ENCODE results near the gene DAPP1. TPM values are rescaled to one million over a fixed set of nuclear protein-coding genes. Genes with fewer than 3 reads are reported as not detected.

DAPP1 gene
- not detected in 2 replicates for total RNA-seq (2012; rRNA removed)
- polyA plus RNA-seq (2012; rRNA removed): not detected in 2 replicates
- not detected in 2 replicates for polyA plus RNA-seq (2012; cell fraction: cytosol; rRNA removed)
- not detected in 2 replicates for polyA plus RNA-seq (2012; cell fraction: nucleus; rRNA removed; ENCODE audit: low replicate concordance)
- percentile 7 among the genes with signal in this experiment for Bru-seq, nascent RNA
- percentile 8 among the genes with signal in this experiment for BruChase-seq, experiment 1, labeled RNA remaining after a 6-hour chase
- percentile 4 among the genes with signal in this experiment for BruChase-seq, experiment 2, labeled RNA remaining after a 2-hour chase
- long read RNA-seq: 0 reads

DNA sequence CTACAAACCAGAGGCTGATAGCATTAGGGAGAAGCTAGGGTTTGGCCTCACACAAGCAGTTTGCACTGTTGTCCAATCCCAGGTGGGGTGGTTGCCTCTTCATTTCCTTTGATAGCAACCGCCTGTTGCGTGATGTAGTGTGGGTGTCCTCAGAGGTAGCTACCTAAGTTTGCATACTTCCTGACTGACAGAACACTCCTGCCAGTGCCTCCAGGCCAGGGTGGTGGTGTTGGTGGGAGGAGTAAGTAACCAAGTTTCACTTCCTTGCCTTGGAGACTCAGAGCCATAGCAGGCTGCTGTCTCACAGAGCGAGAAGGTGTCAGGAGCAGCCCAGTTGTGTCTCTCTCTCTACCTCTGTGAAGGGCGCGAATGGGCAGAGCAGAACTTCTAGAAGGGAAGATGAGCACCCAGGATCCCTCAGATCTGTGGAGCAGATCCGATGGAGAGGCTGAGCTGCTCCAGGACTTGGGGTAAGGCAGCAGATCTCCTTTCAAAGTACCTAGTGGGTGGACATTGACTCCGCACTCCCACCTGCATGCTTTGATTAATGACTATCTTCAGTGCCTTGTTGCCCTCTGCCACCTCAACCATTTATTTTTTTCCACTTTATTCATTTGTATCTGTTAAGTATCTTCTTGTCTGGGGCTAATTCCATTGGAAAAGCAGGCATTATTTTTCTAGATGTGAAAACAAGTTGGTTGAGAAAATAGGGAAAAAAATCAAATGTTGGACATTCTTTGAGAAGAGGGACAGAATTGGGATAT, at the start of gene DAPP1:
Gene DAPP1, plus strand, starts transcription at position 283 of the 764 bp plus-strand sequence. Its CDS starts 87 bp downstream, at position 370.
- Histone ChIP-seq H3K27me3 (ENCODE audit: control insufficient read depth, insufficient read depth, low read length) (peaks cover 2% of the 10 kb centered on the region), H3K23ac (ENCODE audit: low read depth, low read length) (no peak within 1 kb of the TSS), H3K9me3 (ENCODE audit: control insufficient read depth, insufficient read depth, low read length) (no peaks in the 10 kb centered on the region), H3K4me1 (ENCODE audit: control insufficient read depth, insufficient read depth, low read length) (no peaks in the 10 kb centered on the region), H2BK120ac (ENCODE audit: low read depth, low read length) (no peak within 1 kb of the TSS), H4K5ac (ENCODE audit: low read depth, low read length) (no peak within 1 kb of the TSS), H2AFZ (replicated peaks; ENCODE audit: low read length, poor library complexity) (no peak within 1 kb of the TSS), H2AK9ac (replicated peaks; ENCODE audit: low read depth, low read length, poor library complexity) (no peak within 1 kb of the TSS), H3K56ac (ENCODE audit: extremely low read depth, insufficient read depth, low read length) (no peak within 1 kb of the TSS), H3K4me2 (ENCODE audit: low read depth, low read length) (no peak within 1 kb of the TSS), H3K4ac (ENCODE audit: low read depth, low read length) (no peak within 1 kb of the TSS), H2BK20ac (ENCODE audit: low read depth, low read length) (no peak within 1 kb of the TSS), H3K27ac (ENCODE audit: insufficient read depth, low read length) (no peak within 1 kb of the TSS), H3K79me1 (ENCODE audit: low read depth in 1 of 2, low read length in 2 of 2) (no peaks in the 10 kb centered on the region), H3K9ac (ENCODE audit: low read depth, low read length) (no peak within 1 kb of the TSS), H3K4me3 (ENCODE audit: insufficient read depth, low read depth, low read length) (no peak within 1 kb of the TSS), H4K8ac (ENCODE audit: low read depth in 2 of 2, low read length in 2 of 2) (no peak within 1 kb of the TSS), H4K20me1 (ENCODE audit: insufficient read depth, low read length) (no peaks in the 10 kb centered on the region), H4K91ac (ENCODE audit: insufficient read depth, low read depth, low read length) (no peak within 1 kb of the TSS), H2BK5ac (ENCODE audit: low read depth, low read length, poor library complexity, severe bottlenecking) (no peak within 1 kb of the TSS), H3K14ac (replicated peaks; ENCODE audit: low read depth, low read length) (no peak within 1 kb of the TSS), H2AK5ac (ENCODE audit: low read depth, low read length) (no peak within 1 kb of the TSS), H3K36me3 (ENCODE audit: control insufficient read depth, insufficient read depth, low read length) (no peaks in the 10 kb centered on the region), H3K9me1 (ENCODE audit: insufficient read depth, low read length) (no peaks in the 10 kb centered on the region), H3K18ac (ENCODE audit: low read depth, low read length) (no peak within 1 kb of the TSS), H2BK15ac (ENCODE audit: low read depth, low read length) (no peak within 1 kb of the TSS)
- no peak for TF ChIP-seq SMC3 (IDR thresholded peaks at IDR 0.05; ENCODE audit: low read depth, low read length)
- TF ChIP-seq FOS (IDR thresholded peaks at IDR 0.05; ENCODE audit: low read depth, low read length): no peak
- TF ChIP-seq POLR2A (IDR thresholded peaks at IDR 0.05; ENCODE audit: low read depth, low read length): no peak
- no peak for TF ChIP-seq CEBPB (IDR thresholded peaks at IDR 0.05; ENCODE audit: low read depth, low read length)
- TF ChIP-seq RFX5 (IDR thresholded peaks at IDR 0.05; ENCODE audit: low read depth, low read length): no peak
- no peak for TF ChIP-seq BHLHE40 (IDR thresholded peaks at IDR 0.05; ENCODE audit: low read depth, low read length)
- no peak for TF ChIP-seq CHD1 (IDR thresholded peaks at IDR 0.05; ENCODE audit: low read depth, low read length)
- no peak for TF ChIP-seq MAFK (IDR thresholded peaks at IDR 0.05; ENCODE audit: low read depth, low read length)
- no peak for TF ChIP-seq CTCF (conservative IDR thresholded peaks at IDR 0.05; ENCODE audit: low read depth, low read length)
- no peak for TF ChIP-seq MAZ (IDR thresholded peaks at IDR 0.05; ENCODE audit: borderline replicate concordance, low read depth, low read length)
- TF ChIP-seq MXI1 (IDR thresholded peaks at IDR 0.05; ENCODE audit: borderline replicate concordance, low read depth, low read length): no peak
- TF ChIP-seq RAD21 (IDR thresholded peaks at IDR 0.05; ENCODE audit: low read length): no peak
- TF ChIP-seq RCOR1 (IDR thresholded peaks at IDR 0.05; ENCODE audit: insufficient replicate concordance, low read length): no peak
- no peak for TF ChIP-seq NFE2L2 (IDR thresholded peaks at IDR 0.05; ENCODE audit: low read depth, low read length)
- 70% methylated on average over 3 of the region's 7 CpGs; no CpG with 5 or more reads in 1 of the 2 experiments for whole genome bisulfite sequencing, 2 experiments (ENCODE audit: extremely low coverage in 2 of 2, insufficient read length in 1 of 2)
- BruUV-seq (replicated peaks): no TSS peak
- CTCF ChIA-PET: interaction anchor here (0.9 kb wide), 1 partner anchor 9 kb away, joined by 5 read pairs; no protein-coding TSS in a partner anchor
- intact Hi-C loops (cut with micrococcal nuclease): loop anchor here (10.0 kb wide), 1 partner anchor 248 kb away; no protein-coding TSS in a partner anchor
- in situ Hi-C loops (cut with MboI; ENCODE audit: low sequenced_read_pairs): no loop called here
- dilution Hi-C loops (cut with HindIII; ENCODE audit: low sequenced_read_pairs, unreplicated experiment): no loop called here
- POLR2A ChIA-PET (ENCODE audit: unreplicated experiment): no interaction called here
- no peak for DNase-seq
- no peak for ATAC-seq (ENCODE audit: low read depth)
